Raji (cell line): Measurements from ENCODE around the gene KIRREL1.

ENCODE experiments used
- POLR2A ChIP-seq: IDR thresholded peaks from 2 replicates; pipeline ENCODE4 v1.6.1; 2011; ENCODE audit warnings: low read depth, low read length, control low read depth; ENCODE audit not compliant: insufficient read depth

KIRREL1 gene

DNA sequence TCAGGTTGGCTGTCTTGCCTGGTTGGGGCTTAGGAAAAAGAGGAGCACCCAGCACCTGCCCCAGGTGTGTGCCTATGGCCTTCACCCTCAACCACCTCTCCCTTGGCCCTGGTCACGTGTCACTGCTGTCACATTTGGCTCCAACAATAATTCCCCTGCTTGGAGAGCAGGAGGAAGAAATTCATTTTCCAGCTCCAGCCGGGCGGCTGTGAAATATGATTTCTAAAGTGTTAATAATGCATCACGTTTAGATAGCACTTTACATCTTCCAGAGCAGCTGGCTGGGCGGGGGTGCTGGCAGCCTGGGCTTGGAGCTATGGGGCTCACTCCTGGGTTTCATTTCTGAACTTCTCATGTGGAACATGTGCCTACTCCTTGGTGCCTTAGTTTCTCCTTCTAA, 63.1 kb downstream of the KIRREL1 start:
- TF ChIP-seq POLR2A = no peak

DNA sequence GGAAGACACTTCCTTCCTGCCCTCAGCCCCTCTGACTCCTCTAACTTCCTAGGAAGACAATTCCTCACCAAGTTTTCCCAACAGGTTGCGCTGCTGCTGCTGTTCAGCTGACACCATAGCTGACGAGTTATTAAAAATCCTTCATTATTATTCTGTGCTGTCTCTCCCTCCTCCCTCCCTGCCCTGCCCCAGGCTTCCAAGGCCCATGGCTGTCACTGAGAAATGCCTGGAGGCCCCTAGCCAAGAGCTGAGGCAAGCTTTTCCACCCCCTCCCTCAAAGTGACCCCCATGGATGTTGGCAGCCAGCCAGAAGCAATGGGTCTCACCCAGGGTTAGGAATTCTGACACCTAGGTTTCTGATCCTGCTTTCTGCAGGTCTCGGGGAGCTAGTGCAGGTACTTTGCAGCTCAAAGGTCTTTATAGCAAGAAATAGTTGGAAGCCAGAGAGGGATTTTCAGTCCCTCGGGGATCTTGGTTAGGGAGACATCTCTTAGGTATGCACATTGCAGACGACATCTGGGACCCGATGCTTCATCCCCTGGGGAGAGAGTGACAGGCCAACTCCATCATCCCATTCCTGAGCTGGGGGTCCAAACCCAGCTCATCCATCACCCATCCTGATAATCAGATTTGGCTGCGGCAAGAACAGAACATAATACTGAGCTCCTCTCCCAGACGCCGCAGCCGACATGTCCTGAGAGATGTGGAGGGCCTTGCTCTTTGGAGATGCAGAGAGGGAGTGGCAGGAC, 65.0 kb downstream of the KIRREL1 start:
- TF ChIP-seq POLR2A = no peak

DNA sequence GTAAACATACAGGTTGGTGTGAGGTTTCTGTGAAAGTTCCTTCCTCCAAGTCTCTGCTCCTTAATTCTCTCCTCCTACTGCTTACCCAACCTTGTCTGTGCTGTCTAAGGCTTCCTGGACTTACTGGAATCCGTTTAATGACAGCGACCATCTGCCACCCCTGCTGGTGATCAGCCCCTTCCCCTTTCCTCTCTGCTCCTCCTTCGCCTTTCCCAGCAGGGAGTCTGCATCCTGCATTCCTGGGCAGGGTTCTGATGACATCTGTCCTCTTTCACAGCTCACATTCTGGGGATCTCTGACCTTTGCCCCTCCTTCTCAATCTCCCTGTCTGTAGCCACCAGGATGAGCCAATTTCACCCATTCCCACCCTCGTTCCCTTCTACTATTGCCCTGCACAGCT, 66.5 kb downstream of the KIRREL1 start:
- no peak for TF ChIP-seq POLR2A

DNA sequence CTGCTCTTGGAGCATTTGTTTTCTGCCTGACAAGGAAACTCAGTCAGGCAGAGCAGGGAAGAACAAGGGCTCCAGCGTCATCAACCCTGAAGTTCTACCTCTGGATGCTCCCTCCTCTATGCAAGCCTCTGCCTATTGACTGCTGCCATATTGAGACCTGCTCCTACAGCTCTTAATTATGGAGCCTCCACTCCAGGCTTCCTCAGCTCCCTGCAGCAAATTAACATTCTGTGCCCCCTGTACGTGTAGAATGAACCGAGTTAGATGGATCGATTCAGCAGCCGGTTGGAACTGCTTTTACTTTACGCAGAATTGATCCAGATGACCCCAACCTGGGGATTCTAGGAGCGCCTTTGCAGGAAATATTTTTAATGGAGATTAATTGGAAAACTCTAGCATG, 68.7 kb downstream of the KIRREL1 start:
- TF ChIP-seq POLR2A = no peak

DNA sequence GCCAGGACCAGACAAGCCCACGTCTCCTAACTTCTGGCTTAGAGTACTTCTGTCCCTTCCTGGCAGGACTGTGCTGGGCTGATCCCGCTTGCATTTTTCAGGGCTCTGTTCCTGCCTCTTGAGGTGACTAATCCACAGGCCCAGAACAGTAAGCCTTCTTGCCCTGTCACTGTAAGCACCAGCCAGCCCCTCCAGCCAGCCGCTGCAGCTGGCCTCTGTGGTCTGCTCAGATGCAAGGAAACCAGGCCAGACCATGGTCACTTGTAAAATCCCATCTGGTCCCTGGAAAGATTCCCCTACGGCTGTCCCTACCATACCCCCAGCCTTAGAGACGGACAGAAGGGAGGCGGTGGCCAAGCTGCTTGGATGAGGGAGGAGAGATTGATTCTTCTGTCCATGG, 74.2 kb downstream of the KIRREL1 start:
- TF ChIP-seq POLR2A = no peak

DNA sequence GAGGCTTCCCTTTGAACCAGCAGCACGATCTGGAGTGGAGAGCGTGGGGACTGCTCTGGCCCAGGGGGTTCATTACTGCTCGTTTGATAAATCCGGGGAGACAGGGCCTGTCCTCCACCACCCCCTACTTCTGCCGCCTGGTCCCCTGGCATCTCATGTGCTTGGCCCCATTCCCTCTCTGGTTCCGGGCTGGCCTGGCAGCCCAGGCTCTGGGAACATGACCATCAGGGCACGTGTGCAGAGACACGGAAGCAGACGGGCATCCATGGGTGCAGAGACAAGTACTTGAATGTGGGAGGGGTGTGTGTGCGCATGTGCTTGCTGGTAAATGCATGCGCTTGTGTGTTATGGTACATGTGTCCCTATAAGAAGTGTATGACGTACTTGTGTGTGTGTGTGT, 75.5 kb downstream of the KIRREL1 start:
- no peak for TF ChIP-seq POLR2A

DNA sequence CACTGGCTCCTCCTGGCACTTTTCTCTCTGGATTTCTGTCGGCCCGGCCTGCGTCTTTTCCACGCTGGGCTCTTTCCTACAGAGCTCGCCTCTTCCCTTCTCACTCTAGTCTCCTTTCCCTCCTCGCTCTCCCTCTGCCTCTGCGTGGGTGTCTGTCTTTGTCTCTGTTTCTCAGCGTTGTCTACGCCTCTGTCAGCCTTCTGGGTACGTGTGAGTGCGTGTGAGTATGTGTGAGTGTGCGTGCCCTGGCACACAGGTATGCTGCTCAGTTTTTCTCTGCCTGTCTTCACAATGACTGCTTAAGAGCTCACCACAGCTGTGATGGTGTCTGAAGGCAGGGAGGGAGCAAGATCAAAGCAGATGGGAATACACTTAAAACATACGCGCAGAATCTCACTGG, 77.7 kb downstream of the KIRREL1 start:
- no peak for TF ChIP-seq POLR2A

DNA sequence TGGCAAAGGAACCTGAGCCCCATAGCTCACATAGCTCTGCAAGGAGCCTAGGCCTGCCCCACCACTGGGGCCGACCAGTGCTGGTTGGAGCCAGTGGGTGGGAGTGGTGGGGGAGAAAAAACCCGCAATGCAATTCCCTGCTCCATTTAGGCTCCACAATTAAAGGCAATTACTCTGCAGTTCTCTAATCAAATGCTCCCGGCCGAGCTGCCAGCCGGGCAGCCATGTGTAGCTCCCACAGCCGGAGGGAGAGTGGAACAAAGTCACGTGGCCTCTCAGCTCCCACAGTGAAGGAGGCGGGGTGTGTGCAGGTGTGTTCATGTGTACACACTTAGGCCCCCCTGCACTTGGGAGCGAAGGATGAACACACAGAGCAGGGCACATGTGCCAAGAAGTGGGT, 81.6 kb downstream of the KIRREL1 start:
- no peak for TF ChIP-seq POLR2A

DNA sequence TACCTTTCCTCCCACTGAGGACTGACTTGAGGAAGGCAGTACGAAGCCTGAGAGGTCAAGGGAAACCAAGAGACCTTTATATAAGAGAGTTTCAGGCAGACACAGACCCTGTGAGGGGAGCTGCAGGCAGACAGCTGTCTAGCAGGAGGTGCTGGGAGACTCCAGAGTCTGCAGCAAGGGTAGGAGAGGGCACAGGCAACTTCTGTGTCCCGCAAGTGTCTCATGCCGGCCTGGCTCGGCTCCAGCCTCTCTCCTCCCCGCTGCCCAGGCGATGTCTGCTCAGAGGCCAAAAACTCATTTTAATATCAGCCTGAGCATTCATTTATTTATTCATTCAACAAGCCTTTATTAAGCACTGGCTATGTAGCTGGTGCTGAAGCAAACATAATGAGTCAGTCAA, 83.0 kb downstream of the KIRREL1 start:
- no peak for TF ChIP-seq POLR2A

DNA sequence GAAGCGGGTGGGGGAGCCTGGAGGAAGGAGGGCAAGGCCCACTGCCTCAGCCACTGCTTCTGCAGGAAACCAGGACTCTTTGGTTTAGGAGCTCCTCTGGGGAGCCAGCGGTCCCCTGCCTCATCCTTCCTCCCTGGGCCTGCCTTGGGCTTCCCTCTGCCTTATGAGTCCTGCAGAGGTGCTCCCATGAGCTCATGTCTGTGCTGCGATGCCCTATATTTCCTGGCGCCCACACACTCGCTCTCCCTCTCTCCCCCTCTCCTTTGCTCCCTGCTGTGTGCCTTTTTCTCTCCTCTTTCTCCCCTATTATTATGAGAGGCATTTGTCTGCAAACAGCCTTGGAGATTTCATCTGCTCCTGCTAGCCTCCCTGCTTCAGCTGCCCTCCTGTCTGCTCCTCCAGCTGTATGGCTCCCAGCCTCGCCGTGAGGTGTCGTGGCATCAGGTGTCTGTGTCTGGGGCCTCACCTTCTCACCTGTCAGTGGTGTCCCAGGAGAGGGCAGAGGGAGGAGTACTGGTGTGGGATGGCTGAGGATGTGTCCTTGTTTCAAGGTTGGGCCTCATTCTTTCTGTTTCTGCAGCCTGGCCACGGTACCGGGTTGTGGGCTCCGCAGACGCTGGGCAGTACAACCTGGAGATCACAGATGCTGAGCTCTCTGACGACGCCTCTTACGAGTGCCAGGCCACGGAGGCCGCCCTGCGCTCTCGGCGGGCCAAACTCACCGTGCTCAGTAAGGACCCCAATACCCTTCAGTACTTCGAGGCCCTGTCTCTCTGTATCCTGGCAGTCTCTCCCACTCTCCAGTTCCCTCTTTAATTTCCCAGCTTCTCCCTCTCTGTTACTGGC, 84.2 kb downstream of the KIRREL1 start:
- no peak for TF ChIP-seq POLR2A

DNA sequence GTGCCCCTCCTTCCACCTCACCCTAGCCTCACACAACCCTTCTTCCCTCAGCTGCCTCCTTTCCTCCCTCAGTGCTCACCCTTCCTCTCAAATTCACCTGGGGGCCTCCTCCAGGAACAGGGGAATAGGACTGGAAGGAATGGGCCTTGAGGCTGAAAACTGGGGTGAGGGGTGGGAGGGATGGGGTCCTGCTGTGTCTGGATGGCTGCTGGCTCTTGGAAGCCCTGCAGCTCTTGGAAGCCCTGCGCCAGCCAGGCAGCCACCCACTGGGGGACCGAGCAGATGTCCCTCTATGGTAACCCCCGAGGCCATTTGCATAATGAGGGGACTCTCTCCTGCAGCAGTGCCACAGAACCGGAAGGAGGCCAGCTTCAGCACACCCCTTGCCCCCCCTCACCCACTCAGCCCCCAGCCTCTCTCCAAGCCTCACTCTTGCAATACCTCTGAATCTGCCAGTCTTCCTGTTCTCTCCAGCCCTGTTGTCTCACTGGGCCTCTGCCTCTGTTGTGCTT, 85.2 kb downstream of the KIRREL1 start:
- TF ChIP-seq POLR2A = no peak

DNA sequence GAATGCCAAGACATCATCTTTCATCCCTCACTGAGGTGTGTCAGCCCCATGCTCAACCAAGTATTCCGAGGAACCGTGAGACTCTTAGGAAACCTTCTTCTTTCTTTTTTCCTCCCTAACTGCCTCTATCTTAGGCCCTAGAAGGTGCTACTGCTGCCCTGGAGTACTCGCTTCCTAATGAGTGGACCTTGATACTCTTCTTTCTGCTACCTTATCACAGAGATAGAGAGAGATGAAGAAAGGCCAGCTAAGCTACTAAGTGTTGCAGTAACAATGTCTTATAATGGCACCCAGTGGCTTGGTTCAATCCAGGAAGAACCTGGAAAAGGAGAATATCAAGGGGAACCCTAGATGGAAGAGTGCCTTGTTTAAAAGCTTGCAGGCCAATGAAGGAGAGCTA, 86.6 kb downstream of the KIRREL1 start:
- no peak for TF ChIP-seq POLR2A

DNA sequence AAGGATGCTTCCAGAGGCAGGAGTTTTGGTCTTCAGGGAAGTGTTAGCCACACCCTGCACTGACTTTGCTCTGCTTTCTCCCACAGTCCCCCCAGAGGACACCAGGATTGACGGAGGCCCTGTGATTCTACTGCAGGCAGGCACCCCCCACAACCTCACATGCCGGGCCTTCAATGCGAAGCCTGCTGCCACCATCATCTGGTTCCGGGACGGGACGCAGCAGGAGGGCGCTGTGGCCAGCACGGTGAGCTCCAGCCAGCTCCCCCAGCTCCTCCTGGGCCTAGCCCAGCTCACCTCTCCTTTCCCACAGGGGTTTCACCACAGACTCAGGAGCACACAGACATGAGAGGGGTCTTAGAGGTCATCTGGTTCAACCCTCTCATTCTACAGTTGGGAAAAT, 90.9 kb downstream of the KIRREL1 start:
- TF ChIP-seq POLR2A = no peak

DNA sequence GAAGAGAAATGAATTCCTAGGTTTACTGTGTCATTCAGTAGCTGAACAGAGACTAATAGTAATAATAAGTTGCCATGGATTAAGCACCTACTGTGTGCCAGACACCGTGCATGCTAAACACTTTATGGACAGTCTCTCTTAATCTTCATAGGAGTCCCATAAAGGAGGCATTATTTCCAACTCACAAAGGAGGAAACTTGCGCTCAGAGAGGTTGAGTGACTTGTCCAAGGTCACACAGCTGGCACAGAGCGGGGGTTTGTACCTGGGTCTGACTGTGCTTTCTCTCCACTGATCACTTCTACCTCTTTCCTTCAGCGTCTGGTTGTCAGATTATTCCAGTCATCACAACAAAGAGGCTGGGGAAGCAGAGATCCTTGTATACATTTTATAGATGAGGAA, 91.3 kb downstream of the KIRREL1 start:
- TF ChIP-seq POLR2A = no peak

DNA sequence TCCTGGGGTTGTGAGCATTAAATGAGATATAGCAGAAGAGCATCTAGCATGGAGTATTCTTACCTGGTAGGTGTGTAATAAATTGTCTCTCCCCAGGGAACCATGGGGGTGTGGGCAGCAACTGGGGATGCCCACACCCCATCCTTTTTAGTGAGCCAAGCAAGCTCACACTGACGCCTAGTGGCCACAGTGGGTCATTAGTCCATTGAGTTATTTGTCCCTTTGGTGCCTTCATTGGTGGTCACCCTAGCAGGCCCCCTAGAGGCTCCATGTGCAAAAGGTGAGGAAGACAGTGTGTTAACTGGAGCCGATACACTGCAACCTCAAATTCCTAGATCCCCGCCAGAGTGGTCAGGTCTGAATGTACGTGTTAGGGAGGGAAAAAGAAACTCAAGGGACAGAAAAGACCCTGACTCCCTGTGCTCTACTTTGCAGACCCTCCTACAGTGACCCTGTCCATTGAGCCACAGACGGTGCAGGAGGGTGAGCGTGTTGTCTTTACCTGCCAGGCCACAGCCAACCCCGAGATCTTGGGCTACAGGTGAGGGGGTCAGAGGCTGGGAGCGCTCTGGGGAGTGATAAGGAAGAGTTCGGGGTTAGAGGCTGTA, 94.0 kb downstream of the KIRREL1 start:
- no peak for TF ChIP-seq POLR2A

DNA sequence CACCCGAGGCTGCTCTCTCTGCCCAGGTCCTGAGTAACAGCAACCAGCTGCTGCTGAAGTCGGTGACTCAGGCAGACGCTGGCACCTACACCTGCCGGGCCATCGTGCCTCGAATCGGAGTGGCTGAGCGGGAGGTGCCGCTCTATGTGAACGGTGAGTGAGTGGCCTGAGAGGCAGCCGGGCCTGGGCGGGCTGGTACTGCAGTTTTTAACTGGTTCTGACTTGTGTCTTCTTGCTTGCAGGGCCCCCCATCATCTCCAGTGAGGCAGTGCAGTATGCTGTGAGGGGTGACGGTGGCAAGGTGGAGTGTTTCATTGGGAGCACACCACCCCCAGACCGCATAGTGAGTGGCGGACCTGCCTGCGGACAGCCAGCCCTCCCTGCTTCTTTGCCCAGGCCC, 96.0 kb downstream of the KIRREL1 start:
- no peak for TF ChIP-seq POLR2A
